RPMI7951 (cell line): ENCODE measurements around the gene EPN1. TPM values are rescaled to one million over a fixed set of nuclear protein-coding genes. Genes with fewer than 3 reads are reported as not detected.
A peak's percentile ranks its signal among the peaks of the same experiment; 100 is the strongest.

Experiments used
- DNase-seq: peaks from one replicate; pipeline ENCODE4 v3.0.0-alpha.2; 2012; ENCODE audit warnings: low read depth
- total RNA-seq: library from RNA; depleted of rRNA; stranded (reverse); fragments of >200 nt; shearing (Covaris generic); gene quantifications from 2 replicates; pipeline ENCODE4 v1.2.3, GENCODE V29; 2014

Gene EPN1
- total RNA-seq, 1 experiment from 2014 or later, result 26.0 TPM

GRCh38 chr19:55646889-55647731 lies 27.9 kb upstream of the EPN1 start:
- DNase-seq, result no peak

- peak; percentile 73 for DNase-seq
Observed at GRCh38 chr19:55647732-55648584, 27.1 kb upstream of the EPN1 start, which contains the start of gene CCDC106. Gene CCDC106 (plus strand): TSS chr19:55648212. CDS start chr19:55649047, 835 bp downstream.

- no peak for DNase-seq
Observed at GRCh38 chr19:55648585-55649267, 26.3 kb upstream of the EPN1 start.

DNA sequence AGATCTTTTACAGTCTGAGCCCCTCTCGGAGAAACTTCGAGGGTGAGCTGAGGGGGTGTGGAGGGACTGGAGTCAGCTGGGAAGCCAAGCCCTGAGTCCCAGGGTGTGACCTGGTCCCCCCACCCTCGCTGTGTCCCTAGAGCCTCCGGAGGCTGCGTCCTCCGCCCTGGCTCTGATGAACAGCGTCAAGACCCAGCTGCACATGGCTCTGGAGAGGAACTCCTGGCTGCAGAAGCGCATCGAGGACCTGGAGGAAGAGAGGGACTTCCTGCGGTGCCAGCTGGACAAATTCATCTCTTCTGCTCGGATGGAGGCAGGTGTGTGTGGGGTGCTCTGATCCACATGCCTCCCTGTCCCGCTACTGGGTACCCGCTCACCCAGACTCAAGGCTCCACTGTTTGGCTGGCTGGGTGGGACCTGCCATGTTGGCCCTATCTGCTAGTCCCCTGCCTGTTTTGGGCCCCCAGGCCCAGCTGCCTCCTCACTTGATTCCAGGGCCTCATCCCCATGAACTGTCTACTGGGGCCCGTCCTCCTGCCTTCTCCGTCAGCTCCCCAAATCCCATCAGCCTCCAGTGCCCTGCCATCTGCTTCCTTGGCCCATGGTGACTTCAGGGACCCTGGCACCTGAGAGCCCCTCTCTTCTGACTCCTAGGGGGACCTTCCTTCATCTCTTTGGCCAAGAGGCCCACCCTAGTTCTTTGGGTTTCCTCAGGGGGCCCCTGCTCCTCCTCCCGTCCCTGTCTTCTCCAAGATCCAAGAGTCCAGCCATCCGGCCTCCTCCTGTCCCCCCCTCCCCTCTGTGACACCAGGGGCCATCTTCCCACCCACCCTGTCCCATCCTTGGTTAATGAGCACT lies 25.5 kb upstream of the EPN1 start:
- DNase-seq, result no peak

- DNase-seq, result no peak
Observed at GRCh38 chr19:55650126-55650557, 24.9 kb upstream of the EPN1 start.

DNA sequence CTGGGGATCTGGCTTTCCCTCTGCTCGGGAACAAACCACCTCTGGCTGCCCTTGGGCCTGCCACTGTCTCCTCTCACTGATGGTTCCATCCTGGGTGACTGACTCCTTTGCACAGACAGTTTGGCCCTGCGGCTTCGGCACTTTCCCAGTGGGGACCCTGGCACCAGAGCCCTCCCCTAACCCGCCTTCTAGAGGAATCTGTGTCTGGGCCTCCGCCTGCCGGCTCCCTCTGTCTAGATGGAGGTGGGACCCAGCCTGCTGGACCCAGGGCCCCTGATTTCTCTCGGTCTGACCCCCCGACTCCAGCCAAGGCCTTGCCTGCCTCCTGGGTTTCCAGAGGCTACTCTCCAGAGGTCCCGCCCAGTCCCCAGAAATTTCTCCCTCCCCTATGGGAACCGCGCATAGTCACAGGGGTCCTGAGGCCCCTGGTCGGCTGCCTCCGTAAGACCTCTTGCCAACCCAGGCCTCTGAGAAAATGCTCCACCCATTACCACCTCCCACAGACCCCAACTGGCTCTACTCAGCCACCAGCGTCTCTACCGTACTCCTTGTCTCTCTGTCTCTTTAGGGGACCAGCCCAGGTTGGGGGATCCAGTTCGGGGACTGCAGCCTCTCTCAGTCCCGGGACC lies 24.3 kb upstream of the EPN1 start:
- no peak for DNase-seq

- no peak for DNase-seq
Observed at GRCh38 chr19:55651236-55651635, 23.8 kb upstream of the EPN1 start.

- no peak for DNase-seq
Observed at GRCh38 chr19:55652311-55653128, 22.5 kb upstream of the EPN1 start.

DNA sequence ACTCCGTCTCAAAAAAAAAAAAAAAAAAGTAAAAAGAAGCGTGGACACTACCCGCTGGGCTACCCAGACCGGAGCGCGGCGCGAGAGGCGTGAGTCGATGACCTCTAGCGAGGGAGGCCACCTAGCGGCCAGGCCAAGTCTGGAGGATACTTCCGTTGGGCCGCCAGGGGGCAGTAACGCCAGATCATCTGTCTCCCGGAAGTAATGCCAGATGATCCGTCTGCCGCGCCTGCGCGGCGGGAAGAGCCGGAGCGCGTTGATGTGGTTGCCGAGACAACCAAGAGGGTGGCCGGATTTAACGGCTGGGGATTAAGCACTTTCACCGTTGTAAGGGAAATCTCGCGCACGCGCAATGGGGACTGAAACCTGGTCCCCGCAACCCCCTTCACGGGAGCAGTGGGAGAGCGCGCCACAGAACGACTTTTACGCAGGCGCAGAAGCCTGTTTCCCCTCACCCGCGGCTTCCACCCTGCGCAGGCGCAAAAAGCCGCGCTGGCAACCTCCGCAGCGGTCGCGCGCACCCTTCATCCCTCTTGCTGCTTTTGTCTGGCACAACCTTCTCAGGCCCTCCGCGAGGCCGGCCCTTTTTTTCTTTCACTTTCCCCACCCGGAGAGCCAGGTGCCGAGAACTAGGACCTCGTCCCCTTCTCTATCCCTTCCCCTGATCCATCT lies 21.2 kb upstream of the EPN1 start:
- DNase-seq, result peak; percentile 99

DNA sequence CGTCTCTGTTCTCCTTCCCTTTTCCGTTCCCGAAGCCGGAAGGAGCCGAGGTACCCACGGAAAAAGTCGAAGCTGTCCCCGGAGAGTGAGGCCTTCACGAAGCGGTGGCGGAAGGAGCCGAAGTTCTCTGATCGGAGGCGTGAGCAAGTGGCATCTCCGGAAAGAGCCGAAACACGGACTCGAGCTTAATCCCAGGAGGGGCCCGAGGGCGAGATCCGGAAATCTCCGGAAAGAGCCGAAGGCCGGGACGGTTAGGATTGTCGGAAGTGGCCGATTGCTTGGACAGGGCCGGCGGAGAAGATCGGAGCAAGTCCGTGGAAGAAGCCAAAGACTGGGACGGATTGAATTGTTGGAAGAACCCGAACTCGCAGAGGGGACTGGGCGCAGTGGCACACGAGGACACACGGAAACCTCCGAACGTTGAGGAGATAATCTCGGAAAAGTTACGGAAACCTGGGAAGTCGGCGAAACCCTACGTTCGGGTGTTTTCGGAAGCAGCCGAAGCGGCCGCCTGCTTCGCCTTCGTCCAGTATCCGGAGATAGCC lies 20.6 kb upstream of the EPN1 start:
- DNase-seq, result peak; percentile 99

- peak; percentile 86 for DNase-seq
Observed at GRCh38 chr19:55654868-55655647, 20.0 kb upstream of the EPN1 start, which contains the start of gene U2AF2. Gene U2AF2 (plus strand): TSS chr19:55655035. CDS start chr19:55655105, 70 bp downstream.

DNA sequence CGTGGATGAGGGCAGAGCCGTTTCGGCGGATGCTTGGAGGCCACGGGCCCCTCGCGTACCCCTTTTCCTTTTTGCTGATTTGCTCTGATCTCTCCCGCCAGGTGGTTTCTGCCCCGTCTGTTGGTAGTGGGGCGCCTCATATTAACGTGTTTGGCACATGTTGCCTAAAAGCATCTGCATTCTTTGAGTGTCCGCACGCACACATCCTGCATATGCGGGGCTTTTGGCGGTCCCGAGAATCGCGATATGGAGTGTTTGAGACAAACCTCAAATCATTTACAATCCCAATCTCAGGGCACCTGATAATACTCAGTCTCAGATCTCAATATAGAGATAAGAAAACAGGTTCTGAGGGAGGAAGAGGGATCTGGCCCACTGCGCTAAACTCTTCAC lies 19.4 kb upstream of the EPN1 start:
- DNase-seq, result no peak

GRCh38 chr19:55656552-55656951 lies 18.5 kb upstream of the EPN1 start:
- DNase-seq, result no peak

DNA sequence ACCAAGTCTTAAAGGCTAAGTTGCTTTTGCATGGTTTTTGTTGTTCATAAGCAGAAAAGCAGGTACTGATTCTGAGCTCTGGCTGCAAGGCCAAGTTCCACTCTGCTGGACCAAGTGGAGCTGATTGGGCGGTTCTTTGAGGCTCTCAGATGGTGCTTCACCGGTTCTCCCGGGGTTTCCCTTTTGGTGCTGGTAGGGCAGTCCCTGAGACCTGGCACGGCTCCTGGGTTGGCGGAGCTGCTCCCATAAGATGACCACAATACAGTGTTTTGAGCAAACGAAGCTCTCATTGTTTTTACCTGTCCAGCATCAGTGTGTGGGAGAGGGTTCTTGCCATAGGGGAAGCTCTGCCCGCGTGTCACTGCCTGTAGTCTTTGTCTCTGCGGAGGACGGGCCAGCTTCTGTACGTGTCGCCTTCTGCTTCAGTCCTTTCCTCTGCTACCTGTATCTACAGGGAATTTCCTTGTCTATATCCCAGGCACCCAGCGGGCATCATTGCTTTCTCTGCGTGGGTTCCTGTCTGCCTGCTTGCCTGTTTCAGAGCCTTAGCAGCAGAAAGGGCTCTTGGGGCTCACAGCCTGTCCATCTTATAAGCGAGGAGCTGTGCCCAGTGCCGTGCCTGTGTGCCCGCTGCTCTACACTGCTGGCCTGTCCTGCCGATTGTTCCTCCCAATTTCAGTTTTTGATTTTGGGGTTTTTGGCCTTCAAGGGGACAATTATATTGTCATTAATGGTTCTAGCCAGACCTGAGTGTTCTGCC lies 17.9 kb upstream of the EPN1 start:
- peak; percentile 34 for DNase-seq

DNA sequence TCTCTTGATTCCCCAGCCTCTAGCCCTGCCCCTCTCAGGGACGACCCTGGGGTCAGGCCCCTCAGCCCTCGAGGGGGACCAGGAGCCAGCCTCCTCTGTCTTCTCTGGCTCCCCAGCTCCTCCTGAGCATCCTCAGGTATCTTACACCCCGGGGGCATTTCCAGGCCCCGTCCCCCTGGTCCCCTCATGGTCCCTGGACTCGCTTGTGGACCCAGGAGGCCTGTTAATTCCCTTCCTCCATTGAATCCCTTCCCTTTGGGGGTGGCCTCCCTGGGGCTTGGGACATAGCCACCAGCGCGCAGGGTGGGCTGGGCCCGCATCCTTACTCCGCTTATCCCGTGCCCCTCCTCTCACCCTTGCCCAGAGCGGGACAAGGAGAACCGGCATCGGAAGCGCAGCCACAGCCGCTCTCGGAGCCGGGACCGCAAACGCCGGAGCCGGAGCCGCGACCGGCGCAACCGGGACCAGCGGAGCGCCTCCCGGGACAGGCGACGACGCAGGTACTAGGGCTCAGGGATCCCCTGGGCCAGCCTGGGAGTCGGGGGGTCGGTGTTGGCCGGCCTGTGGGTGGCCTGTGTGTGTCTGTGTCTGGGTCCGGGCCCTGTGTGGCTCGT lies 16.1 kb upstream of the EPN1 start:
- DNase-seq, result no peak

GRCh38 chr19:55659822-55660221 lies 15.2 kb upstream of the EPN1 start:
- no peak for DNase-seq

DNA sequence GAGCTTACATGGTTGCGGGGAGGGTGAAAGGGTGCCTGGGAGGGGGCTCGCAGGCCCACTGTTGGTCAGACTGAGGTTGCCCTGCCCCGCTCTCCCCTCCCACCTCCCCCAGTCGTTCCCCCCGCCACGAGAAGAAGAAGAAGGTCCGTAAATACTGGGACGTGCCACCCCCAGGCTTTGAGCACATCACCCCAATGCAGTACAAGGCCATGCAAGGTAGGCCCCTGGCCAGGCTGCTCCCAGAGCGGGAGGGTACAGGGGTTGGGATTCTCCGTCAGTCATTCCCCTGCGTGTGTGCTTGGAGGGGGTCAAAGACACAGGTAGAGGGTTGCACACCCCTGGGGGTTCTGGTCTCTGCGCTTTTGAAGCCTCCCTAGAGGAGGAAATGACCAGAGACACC lies 14.6 kb upstream of the EPN1 start:
- no peak for DNase-seq
